ENCODE measurements around the gene VWA8.
"Not testable (repeated sequence)": the region's sequence is repeated elsewhere in the genome, so short reads cannot be mapped to it uniquely, and the experiment has no call there.

The VWA8 gene

DNA sequence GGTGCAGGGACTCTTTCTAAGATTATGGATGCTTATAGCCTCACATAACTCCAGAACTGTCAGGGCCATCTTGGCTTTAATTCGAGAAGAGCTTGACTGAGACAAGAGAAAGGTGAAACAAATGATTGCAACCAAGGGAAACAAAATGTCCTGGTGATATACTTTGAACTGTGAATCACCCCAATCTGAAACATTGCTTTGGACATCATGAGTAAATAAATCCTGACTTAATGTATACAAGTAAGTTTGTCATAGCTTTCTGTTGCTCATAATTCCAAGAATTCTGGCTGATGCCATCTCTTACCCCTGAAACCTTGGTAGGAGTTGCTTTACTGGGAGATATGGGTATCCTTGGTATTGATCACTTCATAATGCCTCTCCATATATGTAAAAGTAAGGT is 5.8 kb upstream of the VWA8 start:
- no peak for DNase-seq (ENCODE audit: low spot score)

- DNase-seq (ENCODE audit: low spot score), result no peak
Measured at GRCh38 chr13:41962994-41963393, 2.1 kb upstream of the VWA8 start.

GRCh38 chr13:41961466-41961760 is 504 bp upstream of the VWA8 start:
- DNase-seq (ENCODE audit: low spot score), result no peak

GRCh38 chr13:41960211-41960636 is 685 bp downstream of the VWA8 start:
- no peak for DNase-seq (ENCODE audit: low spot score)

GRCh38 chr13:41956272-41956671 is 4.6 kb downstream of the VWA8 start:
- DNase-seq (ENCODE audit: low spot score), result no peak

DNA sequence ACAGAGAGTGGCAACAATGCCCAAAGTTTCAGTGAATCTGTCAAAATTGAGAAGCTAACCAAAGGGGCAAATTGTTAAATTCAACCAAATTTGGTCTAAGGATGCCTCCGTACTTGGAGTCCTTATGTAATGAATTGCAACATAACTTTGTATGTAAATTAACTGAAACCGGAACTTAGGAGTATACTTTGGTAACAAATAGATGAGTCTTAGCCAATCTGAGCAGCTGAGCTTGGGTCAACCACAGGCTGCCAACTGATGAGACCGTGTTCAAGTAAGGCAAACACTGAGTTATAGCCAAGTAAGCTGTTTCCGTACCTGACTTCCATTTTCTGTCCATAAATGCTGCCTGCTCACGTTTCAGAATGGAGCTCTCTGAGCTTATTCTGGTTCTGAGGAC is 5.3 kb downstream of the VWA8 start:
- DNase-seq (ENCODE audit: low spot score), result no peak

DNA sequence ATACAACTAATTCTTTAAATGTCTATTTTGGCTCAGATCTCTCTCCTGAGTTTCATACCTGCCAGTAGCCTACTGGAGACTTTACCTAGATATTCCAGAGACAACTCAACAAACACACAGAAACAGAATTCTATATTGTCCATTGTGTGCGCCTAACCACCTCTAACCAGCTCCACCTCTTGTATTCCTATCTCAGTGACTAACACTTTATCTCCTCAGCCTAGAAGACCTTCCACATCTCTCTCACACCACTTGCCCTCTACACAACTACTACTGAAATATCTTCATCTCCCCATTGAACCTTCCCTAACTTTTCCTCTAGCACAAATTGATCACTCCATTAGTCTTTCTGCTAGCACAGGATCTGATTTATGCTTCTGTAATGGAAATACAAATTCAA is 6.7 kb downstream of the VWA8 start:
- no peak for DNase-seq (ENCODE audit: low spot score)

- no peak for DNase-seq (ENCODE audit: low spot score)
Measured at GRCh38 chr13:41952749-41953148, 8.2 kb downstream of the VWA8 start.

- not testable (repeated sequence) for DNase-seq (ENCODE audit: low spot score)
Measured at GRCh38 chr13:41949104-41949503, 11.8 kb downstream of the VWA8 start.

DNA sequence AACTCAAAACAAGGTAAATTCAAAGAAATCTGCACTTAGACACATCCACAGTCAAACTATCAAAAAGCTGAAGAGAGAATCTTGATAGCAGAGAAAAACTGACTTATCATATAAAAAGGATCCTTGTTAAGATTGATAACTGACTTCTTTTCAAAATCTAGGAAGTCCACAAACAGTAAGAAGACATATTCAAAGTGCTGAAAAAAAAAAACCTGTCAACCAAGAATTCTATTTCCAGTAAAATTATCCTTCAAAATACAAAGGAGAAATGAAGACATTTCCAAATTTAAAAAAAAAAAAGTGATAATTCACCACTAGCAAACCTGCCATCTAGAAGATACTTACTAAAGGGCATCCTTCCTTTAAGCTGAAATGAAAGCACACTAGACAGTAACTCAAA is 15.0 kb downstream of the VWA8 start:
- DNase-seq (ENCODE audit: low spot score), result no peak

DNA sequence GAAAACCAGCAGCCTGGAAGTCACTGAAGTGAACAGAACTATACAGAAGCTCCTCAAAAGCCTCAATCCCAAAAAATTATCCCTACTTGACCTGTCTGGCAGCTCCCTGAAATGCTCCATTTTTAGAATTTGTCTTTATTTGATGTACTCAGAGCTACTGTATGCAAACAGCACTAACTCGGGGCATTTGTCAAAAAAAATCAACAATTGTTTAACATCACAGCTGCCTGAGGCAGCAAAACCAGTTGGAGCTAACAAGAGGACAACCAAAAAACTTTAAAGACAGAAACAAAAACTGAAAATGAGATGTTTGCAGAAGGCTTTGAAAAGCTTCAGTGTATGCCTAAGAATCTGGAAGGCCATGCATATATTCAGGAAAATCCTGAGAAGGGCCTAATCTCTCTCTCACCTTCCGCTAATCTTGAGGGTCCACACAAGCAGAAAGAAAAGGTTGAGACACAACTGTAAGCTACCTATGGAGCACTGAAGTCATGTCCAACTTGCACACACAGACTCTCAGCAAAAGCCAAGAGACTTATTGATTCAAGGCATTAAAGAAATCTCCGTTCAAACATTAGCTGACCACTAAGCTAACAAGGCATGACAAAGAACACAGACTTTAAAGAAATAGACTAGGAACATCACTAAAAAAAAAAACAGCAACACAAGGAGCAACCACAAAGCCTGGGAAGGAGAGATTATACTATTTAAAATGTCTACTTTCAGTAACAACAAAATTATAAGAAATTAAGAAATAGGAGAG is 16.1 kb downstream of the VWA8 start:
- DNase-seq (ENCODE audit: low spot score), result no peak

GRCh38 chr13:41944229-41944628 is 16.7 kb downstream of the VWA8 start:
- no peak for DNase-seq (ENCODE audit: low spot score)

DNA sequence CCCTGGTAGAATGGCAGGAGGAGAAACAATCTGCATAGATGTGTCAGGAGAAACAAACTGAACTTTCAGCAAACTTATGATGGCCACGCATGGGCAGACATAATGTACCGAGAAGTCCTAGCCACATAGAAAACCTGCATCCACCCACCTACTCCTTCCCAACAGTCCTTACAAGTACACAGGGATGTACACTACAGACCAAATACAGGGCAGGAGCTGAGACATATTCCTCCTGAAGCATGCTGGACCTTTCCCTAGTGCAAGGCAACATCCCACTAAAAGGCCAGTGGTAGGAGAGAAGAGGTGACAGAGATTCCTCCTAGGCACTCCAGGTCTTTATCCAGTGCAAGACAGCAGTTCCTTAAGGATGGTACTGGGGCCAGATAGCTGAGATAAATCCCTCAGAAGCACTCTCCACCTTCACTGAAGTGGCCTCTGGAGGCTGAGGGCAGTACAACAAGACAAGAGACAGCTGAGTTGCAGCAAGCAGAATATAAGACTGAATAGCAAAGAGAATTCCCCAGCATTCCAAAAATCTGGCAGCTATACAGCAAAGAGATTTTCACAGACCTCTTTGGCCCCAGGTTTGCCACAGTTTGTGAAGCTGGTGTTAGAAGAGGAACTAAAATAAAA is 18.3 kb downstream of the VWA8 start:
- DNase-seq (ENCODE audit: low spot score), result no peak

- no peak for DNase-seq (ENCODE audit: low spot score)
Measured at GRCh38 chr13:41941174-41941573, 19.7 kb downstream of the VWA8 start.

- no peak for DNase-seq (ENCODE audit: low spot score)
Measured at GRCh38 chr13:41939398-41939797, 21.5 kb downstream of the VWA8 start.

DNA sequence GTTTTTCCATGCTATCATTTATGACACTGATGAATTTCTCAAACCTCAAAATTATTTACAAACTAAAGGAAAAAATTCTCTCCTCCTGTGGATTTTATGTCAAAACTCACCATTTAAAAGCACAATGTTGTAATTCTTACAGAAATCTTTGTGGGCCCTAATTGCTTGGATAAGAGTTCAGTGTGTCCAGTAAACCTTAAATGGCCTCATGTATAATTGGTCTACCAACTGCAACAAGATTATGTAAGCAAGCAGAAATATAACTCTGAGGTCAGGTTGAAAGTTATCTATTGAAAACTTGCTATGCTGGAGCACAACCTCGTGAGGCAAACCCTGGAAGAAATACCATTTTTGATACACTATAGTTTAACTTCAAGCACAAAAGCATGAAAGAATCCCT is 22.0 kb downstream of the VWA8 start:
- no peak for DNase-seq (ENCODE audit: low spot score)

GRCh38 chr13:41937388-41937787 is 23.5 kb downstream of the VWA8 start:
- no peak for DNase-seq (ENCODE audit: low spot score)

- no peak for DNase-seq (ENCODE audit: low spot score)
Measured at GRCh38 chr13:41935501-41935900, 25.4 kb downstream of the VWA8 start.

DNA sequence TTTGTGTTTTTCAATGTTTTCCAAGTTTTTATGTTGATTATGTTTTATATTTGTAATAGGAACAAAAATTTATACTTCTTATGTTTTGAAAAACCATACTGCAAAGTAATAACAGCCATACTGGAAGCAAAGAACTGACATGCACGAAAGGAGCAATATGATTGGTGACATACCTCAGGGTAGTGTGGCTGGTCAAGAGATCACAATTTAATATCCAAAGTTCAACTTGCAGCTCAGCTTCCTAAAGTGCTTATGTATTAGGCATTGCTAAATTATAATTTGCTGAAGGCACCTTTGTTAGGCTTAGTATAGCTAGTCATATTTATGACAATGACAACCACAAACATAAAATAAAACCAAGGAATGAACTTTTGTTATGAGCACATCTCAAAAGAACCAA is 25.9 kb downstream of the VWA8 start:
- DNase-seq (ENCODE audit: low spot score), result no peak

DNA sequence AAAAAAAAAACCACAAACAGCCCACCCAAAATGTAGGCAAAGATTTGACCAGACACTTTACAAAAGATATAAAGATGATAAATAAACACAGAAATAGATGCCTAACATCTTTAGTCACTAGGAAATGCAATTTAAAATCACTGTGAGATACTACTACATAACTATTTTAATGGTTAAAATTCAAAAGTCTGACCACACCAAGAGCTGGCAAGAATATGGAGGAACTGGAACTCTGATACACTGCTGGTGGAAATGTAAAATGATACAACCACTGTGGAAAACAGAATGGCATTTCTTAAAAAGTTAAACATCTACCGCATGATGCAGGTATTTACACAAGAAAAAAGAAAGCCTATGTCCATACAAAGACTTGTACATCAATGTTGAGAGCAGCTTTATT is 26.8 kb downstream of the VWA8 start:
- DNase-seq (ENCODE audit: low spot score), result no peak

DNA sequence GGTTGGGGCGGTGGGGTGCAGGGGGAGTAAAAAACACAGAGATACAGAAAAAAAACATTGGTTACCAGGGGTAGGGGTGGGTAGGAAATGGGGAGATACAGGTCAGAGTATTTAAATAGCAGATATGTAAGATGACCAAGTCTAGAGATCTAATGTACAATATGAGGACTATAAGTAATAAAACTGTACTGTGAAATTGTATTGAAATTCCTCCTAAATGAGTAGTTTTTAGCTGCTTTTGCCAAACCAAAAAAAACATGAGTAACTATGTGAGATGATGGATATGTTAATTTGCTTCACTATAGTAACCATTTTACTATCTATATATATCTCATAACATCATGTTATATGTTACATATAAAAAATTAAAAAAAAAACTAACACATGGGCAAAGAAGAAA is 29.6 kb downstream of the VWA8 start:
- DNase-seq (ENCODE audit: low spot score), result no peak

- DNase-seq (ENCODE audit: low spot score), result no peak
Measured at GRCh38 chr13:41930154-41930553, 30.8 kb downstream of the VWA8 start.

GRCh38 chr13:41928323-41928722 is 32.6 kb downstream of the VWA8 start:
- no peak for DNase-seq (ENCODE audit: low spot score)

DNA sequence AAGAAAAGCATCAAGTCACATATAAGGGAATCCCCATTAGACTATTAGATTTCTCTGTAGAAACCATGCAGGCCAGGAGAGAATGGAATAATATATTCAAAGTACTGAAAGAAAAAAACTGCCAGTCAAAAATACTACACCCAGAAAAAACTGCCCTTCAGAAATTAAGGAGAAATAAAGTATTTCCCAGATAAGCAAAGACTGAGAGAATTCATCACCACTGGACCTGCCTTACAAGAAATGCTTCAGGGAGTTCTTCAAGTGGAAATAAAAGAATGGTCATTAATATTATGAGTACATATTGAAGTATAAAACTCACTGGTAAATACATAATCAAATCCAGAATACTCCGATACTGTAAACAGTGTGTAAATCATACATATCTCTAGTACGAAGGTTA is 35.9 kb downstream of the VWA8 start:
- DNase-seq (ENCODE audit: low spot score), result no peak
